ENCODE results near the gene LCN9. TPM values are rescaled to one million over a fixed set of nuclear protein-coding genes. Genes with fewer than 3 reads are reported as not detected.

LCN9 gene
- total and polyA plus RNA-seq, 4 donors: not detected

DNA sequence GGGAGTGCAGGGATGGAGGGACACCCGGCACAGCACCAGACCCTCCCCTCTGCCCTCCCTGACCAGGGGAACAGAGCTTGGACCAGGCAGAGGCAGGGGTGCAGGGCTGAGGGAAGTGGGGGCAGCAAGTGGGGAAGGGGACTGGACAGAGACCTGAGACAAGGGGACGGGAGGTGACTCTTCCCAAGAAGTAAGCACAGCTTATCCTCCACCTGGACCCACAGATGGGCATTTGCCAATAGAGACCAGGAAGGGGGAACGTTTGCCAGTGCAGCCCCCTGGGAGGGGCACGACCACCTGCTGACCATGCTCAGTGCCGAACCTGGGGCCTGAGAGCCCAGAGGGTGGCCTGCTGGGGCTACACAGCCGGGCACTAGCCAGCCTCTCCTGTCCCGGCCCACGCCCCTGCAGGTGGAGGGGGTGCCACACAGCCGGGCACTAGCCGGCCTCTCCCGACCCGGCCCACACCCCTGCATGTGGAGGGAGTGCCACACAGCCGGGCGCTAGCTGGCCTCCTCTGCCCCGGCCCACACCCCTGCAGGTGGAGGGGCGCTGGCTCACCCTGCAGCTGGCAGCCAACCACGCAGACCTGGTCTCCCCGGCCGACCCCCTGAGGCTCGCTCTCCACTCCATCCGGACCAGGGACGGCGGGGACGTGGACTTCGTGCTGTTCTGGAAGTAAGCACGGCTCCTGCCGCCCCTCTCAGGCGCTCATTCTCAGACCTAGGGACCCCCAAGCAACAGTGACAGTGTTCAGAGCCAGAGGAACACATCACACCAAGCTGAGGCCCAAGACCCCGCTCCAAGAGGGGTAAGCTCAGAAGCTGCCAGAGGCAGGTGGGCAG lies 48.1 kb upstream of the LCN9 start:
- no peak overlapping the region for H3K4me3 ChIP-seq (ENCODE audit: low read depth in 1 of 3, low read length in 3 of 3)
- H3K36me3 ChIP-seq (ENCODE audit: control insufficient read depth in 4 of 4, insufficient read depth in 3 of 4, low read depth in 1 of 4, low read length in 3 of 4): no peaks in the 10 kb centered on the region
- no peak overlapping the region for H3K9ac ChIP-seq (ENCODE audit: low read depth in 1 of 2, low read length in 2 of 2)
- no peaks in the 10 kb centered on the region for H3K9me3 ChIP-seq (ENCODE audit: control insufficient read depth in 4 of 4, low read length in 3 of 4)
- TF ChIP-seq, protein P1, sequence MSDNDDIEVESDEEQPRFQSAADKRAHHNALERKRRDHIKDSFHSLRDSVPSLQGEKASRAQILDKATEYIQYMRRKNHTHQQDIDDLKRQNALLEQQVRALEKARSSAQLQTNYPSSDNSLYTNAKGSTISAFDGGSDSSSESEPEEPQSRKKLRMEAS (IDR thresholded peaks at IDR 0.05): no peak
- TF ChIP-seq CTCF (IDR thresholded peaks at IDR 0.05; ENCODE audit: low read depth, low read length, missing input control) (no peak), NR2F2 (IDR thresholded peaks at IDR 0.05) (no peak), GABPA (IDR thresholded peaks at IDR 0.05 in 1 of 2, conservative IDR thresholded peaks at IDR 0.05 in 1 of 2) (no peak), FOXA1 (IDR thresholded peaks at IDR 0.05) (no peak), EGR1 (IDR thresholded peaks at IDR 0.05; ENCODE audit: low read depth in 2 of 2) (no peak), FOXA2 (IDR thresholded peaks at IDR 0.05) (no peak), JUND (IDR thresholded peaks at IDR 0.05) (no peak)
- TF ChIP-seq, protein P2, sequence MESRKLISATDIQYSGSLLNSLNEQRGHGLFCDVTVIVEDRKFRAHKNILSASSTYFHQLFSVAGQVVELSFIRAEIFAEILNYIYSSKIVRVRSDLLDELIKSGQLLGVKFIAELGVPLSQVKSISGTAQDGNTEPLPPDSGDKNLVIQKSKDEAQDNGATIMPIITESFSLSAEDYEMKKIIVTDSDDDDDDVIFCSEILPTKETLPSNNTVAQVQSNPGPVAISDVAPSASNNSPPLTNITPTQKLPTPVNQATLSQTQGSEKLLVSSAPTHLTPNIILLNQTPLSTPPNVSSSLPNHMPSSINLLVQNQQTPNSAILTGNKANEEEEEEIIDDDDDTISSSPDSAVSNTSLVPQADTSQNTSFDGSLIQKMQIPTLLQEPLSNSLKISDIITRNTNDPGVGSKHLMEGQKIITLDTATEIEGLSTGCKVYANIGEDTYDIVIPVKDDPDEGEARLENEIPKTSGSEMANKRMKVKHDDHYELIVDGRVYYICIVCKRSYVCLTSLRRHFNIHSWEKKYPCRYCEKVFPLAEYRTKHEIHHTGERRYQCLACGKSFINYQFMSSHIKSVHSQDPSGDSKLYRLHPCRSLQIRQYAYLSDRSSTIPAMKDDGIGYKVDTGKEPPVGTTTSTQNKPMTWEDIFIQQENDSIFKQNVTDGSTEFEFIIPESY (IDR thresholded peaks at IDR 0.05): no peak
- H3K27me3 ChIP-seq (ENCODE audit: control insufficient read depth in 4 of 4, insufficient read depth in 4 of 4, low read length in 3 of 4): peaks cover 0 to 3% (median 0%) of the 10 kb centered on the region in 4 donors
- WGBS: 72% methylated on average over 29 of the region's 29 CpGs
- no peak for DNase-seq (ENCODE audit: low spot score)
- H3K27ac ChIP-seq (ENCODE audit: low read depth in 1 of 2, low read length in 2 of 2): no peak overlapping the region
- H3K4me1 ChIP-seq (ENCODE audit: control insufficient read depth in 4 of 4, insufficient read depth in 4 of 4, low read length in 3 of 4): no peaks in the 10 kb centered on the region

- no peak overlapping the region for H3K4me3 ChIP-seq (ENCODE audit: low read depth in 1 of 3, low read length in 3 of 3)
- H3K27ac ChIP-seq (ENCODE audit: low read depth in 1 of 2, low read length in 2 of 2): no peak overlapping the region
- H3K36me3 ChIP-seq (ENCODE audit: control insufficient read depth in 4 of 4, insufficient read depth in 3 of 4, low read depth in 1 of 4, low read length in 3 of 4): no peaks in the 10 kb centered on the region
- no peaks in the 10 kb centered on the region for H3K4me1 ChIP-seq (ENCODE audit: control insufficient read depth in 4 of 4, insufficient read depth in 4 of 4, low read length in 3 of 4)
- TF ChIP-seq GABPA (IDR thresholded peaks at IDR 0.05 in 1 of 2, conservative IDR thresholded peaks at IDR 0.05 in 1 of 2): no peak
- TF ChIP-seq, protein P1 (IDR thresholded peaks at IDR 0.05): no peak
- TF ChIP-seq CTCF (IDR thresholded peaks at IDR 0.05; ENCODE audit: low read depth, low read length, missing input control): no peak
- TF ChIP-seq FOXA1 (IDR thresholded peaks at IDR 0.05): no peak
- no peak for TF ChIP-seq RXRA (IDR thresholded peaks at IDR 0.05)
- no peak overlapping the region for H3K9ac ChIP-seq (ENCODE audit: low read depth in 1 of 2, low read length in 2 of 2)
- peaks cover 0 to 3% (median 0%) of the 10 kb centered on the region in 4 donors for H3K27me3 ChIP-seq (ENCODE audit: control insufficient read depth in 4 of 4, insufficient read depth in 4 of 4, low read length in 3 of 4)
- WGBS: 64% methylated on average over 31 of the region's 31 CpGs
- no peak for DNase-seq (ENCODE audit: low spot score)
- H3K9me3 ChIP-seq (ENCODE audit: control insufficient read depth in 4 of 4, low read length in 3 of 4): no peaks in the 10 kb centered on the region
These were observed 47.2 kb upstream of the LCN9 start for GRCh38 chr9:135615666-135616618.

Measured in liver (tissue), 9 donors.